Endothelial cell of hepatic sinusoid (primary cell): ENCODE measurements around the gene NUTM2G.
"Not testable (repeated sequence)": the region's sequence is repeated elsewhere in the genome, so short reads cannot be mapped to it uniquely, and the experiment has no call there.

ENCODE experiments used
- in situ Hi-C: cut with HindIII; loops from 2 replicates; pipeline ENCODE4 v1.10.0; 2017; ENCODE audit warnings: low sequenced_read_pairs

NUTM2G gene, protein sequence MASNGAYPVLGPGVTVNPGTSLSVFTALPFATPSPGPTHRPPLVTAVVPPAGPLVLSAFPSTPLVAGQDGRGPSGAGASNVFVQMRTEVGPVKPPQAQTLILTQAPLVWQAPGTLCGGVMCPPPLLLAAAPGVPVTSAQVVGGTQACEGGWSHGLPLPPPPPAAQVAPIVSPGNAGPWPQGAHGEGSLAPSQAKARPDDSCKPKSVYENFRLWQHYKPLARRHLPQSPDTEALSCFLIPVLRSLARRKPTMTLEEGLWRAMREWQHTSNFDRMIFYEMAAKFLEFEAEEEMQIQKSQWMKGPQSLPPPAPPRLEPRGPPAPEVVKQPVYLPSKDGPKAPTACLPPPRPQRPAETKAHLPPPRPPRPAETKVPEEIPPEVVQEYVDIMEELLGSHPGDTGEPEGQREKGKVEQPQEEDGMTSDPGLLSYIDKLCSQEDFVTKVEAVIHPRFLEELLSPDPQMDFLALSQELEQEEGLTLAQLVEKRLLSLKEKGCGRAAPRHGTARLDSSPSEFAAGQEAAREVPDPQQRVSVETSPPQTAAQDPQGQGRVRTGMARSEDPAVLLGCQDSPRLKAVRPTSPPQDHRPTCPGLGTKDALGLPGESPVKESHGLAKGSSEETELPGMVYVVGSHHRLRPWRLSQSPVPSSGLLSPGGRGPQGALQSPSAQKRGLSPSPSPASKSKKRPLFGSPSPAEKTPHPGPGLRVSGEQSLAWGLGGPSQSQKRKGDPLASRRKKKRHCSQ

DNA sequence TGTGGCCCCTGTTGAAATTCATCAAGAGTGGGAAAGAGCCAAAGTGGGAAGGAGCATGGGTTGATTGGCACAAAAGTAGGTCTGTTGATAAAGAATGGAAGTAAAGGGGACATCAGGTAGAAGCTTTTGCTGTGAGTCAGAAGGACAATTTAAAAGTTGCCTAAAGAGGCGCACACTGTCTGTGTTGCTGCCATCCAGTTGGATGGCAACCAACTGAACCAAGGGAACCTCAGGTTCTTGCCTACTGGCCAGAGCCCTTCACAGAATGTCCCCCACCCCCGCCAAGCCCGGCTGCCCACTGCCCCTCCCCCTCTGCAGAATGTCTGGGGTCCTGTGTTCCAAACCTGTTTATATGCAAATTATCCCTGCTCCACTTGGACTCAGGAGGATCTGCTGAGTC, at the start of gene NUTM2G:
TSS of gene NUTM2G (plus strand) at position 301 of the 400 bp plus-strand sequence. CDS start 182 bp downstream, outside the sequence.
- in situ Hi-C loops, result not testable (repeated sequence)

DNA sequence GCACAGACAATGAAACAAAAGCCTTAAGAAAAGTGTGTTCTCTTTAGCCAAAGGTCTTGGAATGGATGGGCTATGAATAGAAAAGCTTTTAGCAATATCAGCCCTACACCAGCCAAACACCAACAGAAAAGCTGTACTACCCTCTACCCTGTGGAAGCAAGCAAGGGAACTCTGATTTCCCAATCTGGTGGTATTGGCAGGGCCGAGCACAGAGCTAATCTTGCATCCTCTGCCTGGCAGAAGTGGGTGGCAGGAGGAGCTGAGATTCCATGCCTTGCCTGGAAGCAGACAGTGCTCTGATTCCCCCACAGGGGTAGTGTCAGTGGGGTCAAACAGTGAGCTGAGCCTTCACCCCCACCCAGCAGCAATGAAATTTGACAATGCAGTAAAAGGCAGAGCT, 44.7 kb upstream of the NUTM2G start:
- in situ Hi-C loops, result loop anchor here (10.0 kb wide), 1 partner anchor 411 kb away; no protein-coding TSS in a partner anchor

DNA sequence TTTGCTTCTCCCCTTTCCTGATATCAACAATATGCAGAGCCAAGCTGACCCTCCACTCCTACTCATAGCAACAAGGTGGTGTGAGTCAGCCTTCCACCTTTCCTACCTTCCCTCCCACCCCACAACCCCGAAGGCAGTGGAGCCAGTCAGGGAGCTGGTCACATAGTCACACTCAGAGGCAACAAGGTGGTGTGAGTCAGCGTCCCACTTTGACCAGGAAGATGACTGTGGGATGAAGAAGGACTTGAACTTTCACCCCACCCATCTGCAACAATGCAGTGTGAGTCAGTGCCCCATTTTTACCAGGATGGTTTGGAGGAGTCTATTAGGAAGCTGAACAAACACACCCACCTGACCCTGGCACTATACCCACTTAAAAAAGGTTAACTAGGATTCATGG, 44.2 kb upstream of the NUTM2G start:
- in situ Hi-C loops, result loop anchor here (10.0 kb wide), 1 partner anchor 410 kb away; no protein-coding TSS in a partner anchor

DNA sequence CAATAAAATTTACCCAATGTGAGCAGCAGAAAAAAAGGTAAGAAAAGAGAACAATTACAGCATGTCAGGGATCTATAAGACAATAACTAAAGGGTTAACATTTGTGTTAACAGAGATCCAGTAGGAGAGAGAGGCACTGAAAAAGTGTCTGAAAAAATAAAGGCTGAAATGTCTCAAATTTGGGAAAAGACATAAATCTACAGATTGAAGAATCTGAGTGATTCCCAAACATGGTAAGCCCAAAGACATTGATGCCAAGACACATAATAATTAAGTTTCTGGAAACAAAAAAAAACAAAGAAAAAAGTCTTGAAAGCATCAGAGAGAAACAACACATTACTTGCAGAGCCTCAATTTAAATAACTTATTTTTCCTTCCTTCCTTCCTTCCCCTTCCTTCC, 43.2 kb upstream of the NUTM2G start:
- in situ Hi-C loops, result loop anchor here (10.0 kb wide), 1 partner anchor 409 kb away; no protein-coding TSS in a partner anchor

DNA sequence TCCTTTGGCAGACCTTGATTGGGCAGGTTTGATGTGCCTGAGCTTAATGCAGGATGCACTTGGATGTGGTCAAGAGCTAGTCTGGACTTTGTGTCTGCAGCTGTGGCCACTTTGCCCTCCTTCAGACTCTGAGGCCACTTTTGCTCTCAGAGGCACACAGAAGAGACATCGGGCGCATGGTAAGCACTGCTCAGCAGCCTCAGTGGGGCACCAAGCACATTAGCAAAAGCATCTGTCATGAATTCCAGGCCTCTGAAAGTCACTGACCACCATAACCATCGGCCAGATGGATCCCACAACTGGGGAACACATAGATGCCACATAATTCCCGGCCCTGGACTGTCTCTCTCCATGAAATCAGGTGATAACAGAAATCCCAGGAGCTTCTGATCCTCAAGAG, 40.1 kb upstream of the NUTM2G start:
- in situ Hi-C loops, result loop anchor here (10.0 kb wide), 1 partner anchor 406 kb away; no protein-coding TSS in a partner anchor

DNA sequence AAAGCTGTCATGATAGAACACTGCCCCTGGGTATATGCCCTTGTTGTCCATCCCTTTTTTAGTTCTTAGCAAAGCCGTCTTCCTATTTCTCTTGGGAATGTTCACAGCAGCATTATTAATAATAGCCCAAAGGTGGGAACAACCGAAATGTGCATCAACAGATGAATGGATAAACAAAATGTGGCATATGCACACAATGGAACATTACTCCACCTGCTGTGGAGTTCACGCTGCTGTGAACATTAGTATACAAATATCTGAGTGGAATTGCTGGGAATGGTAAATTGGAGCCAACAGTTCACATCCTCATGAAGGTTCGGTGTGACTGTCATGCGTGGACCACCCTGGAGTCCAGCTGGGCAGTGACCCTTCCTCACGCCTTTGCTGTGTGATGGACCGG, 36.5 kb upstream of the NUTM2G start:
- in situ Hi-C loops, result no loop called here

DNA sequence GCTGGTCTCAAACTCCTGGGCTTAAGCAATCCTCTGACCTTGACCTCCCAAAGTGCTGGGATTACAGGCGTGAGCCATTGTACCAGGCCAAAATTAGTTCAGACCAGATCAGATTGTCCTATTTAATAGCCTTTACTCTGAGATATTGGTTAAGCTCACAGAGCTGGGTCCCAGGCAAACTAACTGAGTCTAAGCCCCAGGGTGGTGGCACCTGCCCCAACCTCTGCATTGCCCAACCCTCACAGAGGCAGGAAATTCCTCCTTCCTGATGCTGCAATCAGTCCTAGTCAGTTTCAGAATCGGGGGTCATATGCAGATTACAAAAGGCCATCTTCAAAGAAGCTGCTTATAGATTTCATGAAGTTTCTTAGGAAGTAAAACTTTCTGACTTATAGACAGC, 28.6 kb upstream of the NUTM2G start:
- in situ Hi-C loops, result not testable (repeated sequence)

DNA sequence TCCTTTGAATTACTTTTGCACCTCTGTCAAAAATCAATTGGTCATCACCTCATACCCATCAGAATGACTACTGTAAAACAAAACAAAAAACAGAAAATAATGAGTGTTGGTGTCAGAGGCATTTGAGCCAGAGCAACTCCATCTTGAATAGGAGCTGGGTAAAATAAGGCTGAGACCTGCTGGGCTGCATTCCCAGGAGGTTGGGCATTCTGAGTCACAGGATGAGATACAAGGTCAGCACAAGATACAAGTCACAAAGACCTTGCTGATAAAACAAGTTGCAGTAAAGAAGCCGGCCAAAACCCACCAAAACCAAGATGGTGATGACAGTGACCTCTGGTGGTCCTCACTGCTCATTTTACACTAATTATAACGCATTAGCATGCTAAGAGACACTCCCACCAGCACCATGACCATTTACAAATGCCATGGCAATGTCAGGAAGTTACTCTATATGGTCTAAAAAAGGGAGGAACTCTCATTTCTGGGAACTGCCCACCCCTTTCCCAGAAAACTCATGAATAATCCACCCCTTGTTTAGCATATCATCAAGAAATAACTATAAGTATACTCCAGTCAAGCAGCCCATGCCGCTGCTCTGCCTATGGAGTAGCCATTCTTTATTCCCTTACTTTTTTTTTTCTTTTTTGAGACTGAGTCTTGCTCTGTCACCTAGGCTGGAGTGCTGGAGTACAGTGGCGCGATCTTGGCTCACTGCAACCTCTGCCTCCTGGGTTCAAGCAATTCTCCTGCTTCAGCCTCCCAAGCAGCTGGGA, 23.5 kb upstream of the NUTM2G start:
- in situ Hi-C loops, result not testable (repeated sequence)

DNA sequence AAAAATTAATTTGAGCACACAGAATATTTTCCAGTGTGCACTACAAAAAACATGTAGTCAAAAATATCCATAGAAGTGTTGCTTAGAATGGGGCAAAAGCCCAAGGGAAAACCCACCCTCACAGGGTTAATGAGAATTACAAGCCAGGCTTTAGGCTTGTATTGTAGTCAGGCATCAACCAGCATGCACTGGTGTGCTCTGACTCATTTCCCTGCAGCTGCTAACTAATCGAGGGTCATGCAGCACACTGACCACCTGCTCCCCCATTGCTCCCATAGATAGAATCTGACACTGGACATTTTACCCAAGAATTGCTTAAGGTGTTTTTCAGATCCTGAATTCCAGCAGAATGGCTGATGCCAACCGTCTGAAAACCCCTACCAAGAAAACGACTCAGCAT, 20.2 kb upstream of the NUTM2G start:
- in situ Hi-C loops, result not testable (repeated sequence)

DNA sequence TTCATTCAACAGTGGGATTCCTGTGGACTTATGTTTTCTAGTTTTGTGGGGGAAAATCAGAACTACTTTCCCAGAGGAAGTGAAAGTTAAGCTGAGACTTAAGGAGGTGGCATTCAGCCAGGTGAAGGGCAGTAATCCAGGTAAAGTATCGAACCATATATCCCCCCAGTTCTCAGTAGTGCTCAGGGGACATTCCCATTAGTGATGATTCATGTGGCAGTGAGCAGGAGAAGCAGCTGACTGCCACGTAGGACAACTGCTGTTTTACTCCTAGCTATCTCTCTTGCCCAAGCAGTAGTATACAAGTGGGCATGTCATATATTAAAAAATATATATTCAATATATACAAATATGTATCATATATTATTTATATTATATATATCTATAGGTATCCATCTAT, 13.1 kb upstream of the NUTM2G start:
- in situ Hi-C loops, result not testable (repeated sequence)

DNA sequence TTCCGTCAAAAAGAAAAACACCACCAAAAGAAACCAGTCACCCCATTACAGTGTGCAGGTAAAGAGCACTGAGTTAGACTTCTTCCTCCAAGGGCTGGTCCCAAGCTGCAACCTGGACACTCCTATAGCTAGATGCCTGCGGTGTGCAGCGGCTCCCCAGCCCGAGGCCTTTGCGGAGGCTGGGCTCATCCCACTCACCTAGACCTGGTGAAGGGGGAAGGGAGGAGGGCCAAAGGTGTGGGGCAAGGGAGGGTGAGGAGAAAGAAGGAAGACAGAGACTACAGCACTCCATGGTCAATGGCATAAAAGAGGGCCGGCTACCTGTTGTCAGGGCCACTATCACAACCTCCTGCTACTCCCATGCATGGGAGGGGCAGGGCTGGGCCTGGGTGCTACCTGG, 12.1 kb upstream of the NUTM2G start:
- in situ Hi-C loops, result not testable (repeated sequence)

DNA sequence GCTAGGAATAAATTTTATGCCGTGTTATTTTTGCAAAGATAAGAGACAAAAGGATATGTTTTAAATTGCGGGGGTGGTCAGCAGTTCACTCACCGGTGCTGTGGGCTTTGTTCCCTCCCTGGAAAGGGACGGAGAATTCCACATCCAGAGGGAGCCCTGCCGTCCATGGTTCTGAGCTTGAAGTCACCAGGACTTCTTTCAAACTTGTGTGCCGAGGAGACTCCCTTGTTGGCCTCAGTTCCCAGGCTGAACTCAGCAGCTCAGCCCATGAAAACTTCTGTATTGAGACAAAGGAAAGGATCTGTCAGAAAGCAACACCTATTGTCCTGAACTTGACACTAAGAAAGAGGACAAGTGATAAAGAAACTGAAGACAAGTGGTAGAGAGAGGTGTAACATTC, 10.1 kb upstream of the NUTM2G start:
- in situ Hi-C loops, result not testable (repeated sequence)

DNA sequence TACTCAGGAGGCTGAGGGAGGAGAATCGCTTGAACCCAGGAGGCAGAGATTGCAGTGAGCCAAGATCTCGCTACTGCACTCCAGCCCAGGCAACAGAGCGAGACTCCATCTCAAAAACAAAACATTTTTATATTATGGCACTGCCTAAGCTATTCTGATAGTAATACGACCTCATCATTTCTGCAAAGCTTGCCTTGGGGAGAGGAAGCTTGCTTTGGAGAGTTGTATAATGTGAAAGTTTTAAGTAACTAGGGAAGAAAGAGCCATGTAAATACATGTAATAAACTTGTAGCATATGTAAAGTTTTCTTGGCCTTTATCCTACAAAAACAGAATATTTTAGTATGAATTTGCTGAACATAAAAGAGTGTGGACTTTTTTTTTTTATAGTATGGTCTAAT, 7.8 kb upstream of the NUTM2G start:
- in situ Hi-C loops, result not testable (repeated sequence)

DNA sequence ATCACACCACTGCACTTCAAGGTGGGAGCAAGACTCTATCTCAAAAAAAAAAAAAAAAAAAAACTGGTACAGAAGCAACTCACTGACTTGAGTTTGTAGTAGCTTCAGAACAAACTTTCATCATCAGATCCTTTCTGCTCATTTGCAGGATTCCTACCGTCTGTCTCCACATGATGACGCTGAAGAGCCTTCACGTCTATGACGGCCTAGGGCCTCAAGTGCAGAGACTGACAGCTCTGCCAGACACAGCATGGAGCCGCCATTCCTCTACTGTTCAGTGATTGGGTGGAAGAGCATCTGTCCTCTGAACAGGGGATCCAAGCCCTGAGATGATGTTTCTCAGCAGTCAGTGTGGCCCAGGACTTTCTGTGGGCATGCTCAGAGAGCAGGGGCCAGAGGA, 3.1 kb upstream of the NUTM2G start:
- in situ Hi-C loops, result not testable (repeated sequence)

DNA sequence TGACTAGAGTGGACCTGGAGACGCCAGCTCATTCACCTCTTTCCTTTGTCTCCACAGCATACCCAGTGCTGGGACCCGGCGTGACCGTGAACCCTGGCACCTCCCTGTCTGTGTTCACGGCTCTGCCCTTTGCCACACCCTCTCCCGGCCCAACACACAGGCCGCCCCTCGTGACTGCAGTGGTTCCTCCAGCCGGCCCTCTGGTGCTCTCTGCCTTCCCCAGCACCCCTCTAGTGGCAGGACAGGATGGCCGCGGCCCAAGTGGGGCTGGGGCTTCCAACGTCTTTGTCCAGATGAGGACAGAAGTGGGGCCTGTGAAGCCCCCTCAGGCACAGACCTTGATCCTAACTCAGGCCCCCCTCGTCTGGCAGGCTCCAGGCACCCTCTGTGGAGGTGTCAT, 3.0 kb downstream of the NUTM2G start:
- in situ Hi-C loops, result not testable (repeated sequence)

DNA sequence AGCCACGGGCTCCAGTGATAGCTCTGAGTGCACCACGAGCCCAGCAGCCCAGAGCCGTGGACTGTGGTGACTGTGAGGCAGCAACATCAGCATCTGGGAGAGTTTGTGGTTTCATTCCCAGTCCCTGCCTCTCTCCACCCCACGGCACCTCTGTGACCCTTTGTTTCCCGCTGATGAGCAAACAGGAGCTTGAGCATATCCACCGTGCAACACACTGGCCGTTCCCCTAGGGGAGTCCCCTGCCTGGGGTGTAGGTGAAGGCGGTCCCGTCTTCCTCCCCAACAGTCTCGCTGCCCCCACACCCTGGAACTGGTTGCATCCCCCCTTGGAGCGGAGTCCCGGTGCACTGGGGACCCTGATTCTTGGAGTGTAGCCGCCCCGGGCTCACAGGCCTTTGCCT, 5.5 kb downstream of the NUTM2G start:
- in situ Hi-C loops, result not testable (repeated sequence)

DNA sequence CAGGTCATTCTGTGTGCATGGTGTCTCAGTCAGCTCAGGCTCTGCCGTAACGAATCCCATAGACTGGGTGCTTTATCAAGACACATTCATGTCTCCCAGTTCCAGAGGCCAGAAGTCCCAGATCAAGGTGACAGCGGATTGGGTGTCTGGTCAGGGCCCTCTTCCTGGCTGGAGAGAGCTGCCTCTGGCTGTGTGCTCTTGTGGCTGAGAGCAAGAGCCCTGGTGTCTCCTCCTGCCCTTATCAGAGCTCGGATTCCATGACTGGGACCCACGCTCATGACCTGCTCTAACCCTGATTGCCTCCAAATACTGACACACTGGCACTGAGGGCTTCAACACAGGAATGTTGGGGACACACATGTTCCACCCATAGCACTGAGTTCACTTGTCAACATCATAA, 6.1 kb downstream of the NUTM2G start:
- in situ Hi-C loops, result not testable (repeated sequence)

DNA sequence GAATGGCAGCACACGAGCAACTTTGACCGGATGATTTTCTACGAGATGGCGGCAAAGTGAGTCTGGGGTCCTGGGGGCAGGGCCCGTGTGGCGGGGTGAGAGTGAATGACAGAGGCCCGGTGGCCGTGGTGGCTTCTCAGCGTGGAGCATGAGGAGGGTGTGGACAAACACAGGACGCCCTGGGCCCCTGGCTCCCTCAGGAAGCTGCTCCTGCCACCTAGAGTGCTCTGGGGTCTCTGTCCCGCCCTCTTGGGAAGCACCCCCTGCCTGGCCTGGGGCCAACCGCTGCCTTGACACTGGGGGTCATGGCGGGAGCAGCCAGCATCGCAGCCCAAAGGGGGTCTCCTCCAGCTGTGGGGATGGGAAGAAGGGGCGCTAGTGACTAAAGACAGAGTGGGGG, 6.8 kb downstream of the NUTM2G start:
- in situ Hi-C loops, result not testable (repeated sequence)

DNA sequence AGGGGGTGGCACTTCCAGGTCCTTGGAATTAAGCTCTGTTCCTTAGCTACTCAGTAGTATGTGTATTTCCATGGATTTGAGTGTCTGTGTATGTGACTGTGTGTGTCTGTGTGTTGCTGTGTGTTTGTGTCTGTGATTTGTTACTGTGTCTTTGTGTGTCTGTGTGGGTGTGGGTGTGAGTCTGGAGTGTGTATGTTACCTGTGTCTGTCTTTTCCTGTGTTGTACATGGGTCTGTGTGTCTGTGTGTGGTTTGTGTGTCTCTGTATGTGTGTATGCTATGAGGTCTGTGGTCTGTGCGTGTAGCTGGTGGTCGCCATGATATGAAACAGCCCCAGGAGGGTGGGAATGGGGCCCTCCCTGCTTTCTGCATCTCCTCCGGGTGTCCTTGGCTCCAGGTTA, 8.8 kb downstream of the NUTM2G start:
- in situ Hi-C loops, result not testable (repeated sequence)

DNA sequence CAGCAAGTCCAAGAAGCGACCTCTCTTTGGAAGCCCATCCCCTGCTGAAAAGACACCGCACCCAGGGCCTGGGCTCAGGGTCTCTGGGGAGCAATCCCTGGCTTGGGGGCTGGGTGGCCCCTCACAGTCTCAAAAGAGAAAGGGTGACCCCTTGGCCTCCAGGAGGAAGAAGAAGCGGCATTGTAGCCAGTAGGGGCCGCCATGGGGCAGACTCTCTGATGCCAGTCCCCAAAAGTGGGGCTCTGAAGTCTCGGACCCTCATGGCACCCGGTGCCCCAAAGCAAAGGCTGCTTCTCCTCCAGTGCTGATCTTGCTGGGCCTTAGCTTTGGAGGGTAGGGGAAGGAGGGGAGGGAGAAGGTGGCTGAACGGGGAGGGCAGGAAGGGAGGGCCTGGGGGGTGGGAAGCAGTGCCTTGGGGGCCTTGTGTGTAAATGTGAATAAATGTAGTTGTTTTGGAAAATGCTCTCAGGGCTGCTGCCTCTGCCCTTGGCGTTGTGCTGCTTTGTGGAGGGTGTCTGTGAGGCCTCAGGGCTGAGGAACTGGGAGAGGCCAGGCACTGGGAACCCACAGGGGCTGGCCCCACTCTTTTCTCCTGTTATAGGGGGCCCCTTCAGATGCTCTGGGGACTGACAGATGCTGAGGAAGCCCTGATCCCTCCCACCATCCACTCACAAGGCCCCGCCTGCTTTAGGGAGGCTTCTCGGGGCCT, 10.5 kb downstream of the NUTM2G start:
- in situ Hi-C loops, result not testable (repeated sequence)
